ENCODE data around the gene PLK5.

Gene PLK5

DNA sequence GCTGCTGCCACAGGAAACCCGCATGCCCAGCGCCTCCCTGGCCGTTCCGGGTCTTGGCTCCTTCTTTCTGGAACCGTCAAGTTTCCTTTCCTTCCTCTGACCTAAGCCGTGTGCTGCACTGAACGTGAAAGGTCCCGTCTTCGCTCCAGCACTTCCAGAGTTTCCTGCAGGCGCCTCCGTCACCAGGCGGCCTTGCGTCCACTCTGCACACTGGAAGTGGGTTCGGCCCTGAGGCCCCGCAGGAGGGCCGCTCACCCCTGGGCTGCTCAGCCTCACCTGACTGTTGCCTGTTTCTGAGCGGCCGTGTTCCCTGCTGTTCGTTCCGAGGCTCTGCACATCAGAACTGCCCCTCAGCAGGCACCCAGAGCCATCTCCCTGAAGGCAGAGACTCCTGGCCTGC is 56.5 kb downstream of the PLK5 start:
- no peak for DNase-seq

DNA sequence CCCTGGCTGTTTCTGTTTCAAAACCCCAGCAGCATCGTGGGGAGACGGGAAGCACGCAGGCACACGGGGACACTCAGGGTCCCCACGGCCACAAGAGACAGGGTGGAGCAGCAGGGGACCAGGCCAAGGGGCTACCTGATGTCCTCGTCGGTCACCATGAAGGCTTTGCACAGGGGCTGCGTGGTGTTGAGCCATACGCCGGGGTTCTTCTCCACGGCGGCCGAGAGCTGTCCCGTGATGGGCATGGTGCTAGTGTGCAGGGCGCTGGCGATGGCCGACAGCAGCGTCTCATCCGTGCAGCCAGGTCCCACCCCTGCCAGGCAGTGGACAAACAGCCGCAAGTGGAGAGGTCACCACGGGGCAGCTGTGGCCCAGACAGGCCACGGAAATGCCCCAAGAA is 57.1 kb downstream of the PLK5 start:
- no peak for DNase-seq

GRCh38 chr19:1582201-1582600 is 58.3 kb downstream of the PLK5 start:
- DNase-seq: no peak

GRCh38 chr19:1584500-1585242 is 60.8 kb downstream of the PLK5 start:
- DNase-seq: no peak

GRCh38 chr19:1585243-1585580 is 61.3 kb downstream of the PLK5 start:
- no peak for DNase-seq

All from T-helper 1 cell (primary cell).